ENCODE results near the gene KLF14.
"Not testable (repeated sequence)": the region's sequence is repeated elsewhere in the genome, so short reads cannot be mapped to it uniquely, and the experiment has no call there.

The KLF14 gene

DNA sequence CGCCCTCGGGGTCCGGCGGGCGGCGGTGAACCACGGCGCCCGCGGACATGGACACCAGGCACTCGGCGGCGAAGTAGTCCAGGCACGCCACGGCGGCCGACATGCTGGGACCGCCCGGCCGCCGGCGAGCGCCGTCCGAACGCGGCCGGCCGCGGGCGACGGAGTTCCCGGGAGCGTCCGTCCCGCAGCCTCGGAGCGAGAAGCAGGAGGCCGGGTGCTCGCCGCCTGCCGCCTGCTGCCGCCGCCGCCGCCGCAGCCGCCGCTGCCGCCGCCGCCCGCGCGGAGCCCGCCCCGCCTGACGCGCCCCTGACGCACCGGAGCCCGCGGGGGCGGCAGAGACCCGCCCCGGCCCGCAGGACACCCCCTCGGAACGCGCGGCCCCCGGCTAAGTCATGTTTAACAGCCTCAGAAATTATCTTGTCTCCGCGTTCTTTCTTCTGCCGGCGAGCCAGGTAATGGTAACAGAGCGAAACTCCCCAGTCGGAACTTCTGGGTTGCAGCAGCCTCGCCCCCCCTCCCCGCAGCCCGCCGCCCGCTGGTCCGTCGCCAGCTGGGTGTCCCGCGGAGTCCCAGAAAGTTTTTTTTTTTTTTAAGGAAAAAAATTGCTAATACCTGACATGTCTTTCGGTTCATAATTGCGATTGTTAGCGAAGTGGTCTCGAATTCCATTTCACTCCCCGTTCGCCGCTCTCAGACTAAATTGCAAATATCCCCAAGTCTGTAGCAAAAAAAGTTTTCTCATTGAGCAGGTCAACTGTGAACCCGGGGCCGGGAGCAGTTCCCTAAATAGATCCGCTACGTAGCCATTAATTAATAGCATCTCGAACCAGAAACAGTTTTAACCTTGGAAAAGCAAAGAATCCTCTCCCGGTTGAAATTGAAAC lies at the start of gene KLF14:
KLF14 (minus strand) TSS at position 277 of the 884 bp plus-strand sequence; CDS start at position 103, 174 bp downstream.
- no peak for DNase-seq

- no peak for DNase-seq
Observed at GRCh38 chr7:130781346-130781745, 47.3 kb upstream of the KLF14 start.

DNA sequence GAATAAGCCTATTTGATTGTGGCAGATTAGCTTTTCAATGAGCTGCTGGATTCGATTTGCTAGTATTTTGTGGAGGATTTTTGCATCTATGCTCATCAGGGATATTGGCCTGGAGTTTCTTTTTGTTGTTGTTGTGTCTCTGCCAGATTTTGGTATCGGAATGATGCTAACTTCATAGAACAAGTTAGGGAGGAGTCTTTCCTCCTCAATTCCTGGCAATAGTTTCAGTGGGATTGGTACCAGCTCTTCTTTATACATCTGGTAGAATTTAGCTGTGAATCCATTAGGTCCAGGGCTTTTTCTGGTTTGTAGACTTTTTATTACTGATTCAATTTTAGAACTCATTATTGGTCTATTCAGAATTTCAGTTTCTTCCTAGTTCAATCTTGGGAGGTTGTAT lies 43.4 kb upstream of the KLF14 start:
- no peak for DNase-seq

DNA sequence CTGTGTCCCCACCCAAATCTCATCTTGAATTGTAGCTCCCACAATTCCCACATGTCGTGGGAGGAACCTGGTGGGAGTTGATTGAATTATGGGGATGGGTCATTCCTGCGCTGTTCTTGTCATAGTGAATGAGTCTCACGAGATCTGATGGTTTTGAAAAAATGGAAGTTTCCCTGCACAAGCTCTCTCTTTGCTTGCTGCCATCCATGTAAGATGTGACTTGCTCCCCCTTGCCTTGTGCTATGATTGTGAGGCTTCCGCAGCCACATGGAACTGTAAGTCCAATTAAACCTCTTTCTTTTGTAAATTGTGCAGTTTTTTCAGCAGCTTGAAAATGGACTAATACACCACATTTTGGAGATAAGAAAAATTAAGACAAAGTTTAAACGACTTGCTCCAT lies 38.4 kb upstream of the KLF14 start:
- not testable (repeated sequence) for DNase-seq

DNA sequence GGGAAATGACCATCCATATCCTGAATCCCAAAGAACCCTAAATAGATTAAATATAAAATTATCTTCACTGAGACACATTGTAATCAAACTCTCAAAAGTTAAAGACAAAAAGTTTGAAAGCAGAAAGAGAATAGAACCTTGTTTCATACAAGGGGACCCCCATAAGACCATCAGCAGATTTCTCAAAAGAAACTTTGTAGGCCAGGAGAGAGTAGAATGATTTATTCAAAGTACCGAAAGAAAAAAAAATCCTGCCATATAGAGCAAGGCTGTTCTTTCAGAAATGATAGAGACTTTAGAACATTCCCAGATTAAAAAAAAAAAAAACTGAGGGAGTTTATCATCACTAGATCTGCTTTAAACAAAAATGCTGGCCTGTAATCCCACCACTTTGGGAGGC lies 34.8 kb upstream of the KLF14 start:
- no peak for DNase-seq

GRCh38 chr7:130764569-130764968 lies 30.6 kb upstream of the KLF14 start:
- DNase-seq: not testable (repeated sequence)

- DNase-seq: peak in 1 of 56 donors; percentile 2
Observed at GRCh38 chr7:130758429-130759056, 24.5 kb upstream of the KLF14 start.

GRCh38 chr7:130756316-130756715 lies 22.3 kb upstream of the KLF14 start:
- no peak for DNase-seq

DNA sequence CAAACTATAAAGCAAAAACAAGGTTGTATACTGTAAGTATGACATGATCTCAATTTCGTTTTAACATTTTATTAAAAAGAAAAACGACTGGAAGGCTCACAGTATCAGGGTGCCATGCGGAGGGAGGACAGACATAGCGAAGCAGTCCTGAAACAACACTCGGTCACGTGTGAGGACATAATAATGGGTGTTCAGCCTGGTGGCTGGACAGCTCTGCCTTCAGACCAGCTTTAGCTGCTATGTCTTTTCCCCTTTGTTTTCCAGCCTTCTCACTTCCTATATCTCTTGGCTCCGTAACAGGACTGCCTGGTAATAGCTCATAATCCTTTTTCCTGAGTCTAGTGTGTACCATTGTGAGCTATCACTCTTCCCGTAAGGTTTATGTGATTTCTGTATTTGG lies 18.4 kb upstream of the KLF14 start:
- no peak for DNase-seq

- DNase-seq: no peak
Observed at GRCh38 chr7:130750755-130751154, 16.7 kb upstream of the KLF14 start.

- DNase-seq: no peak
Observed at GRCh38 chr7:130748531-130749389, 14.8 kb upstream of the KLF14 start.

GRCh38 chr7:130741331-130741995 lies 7.5 kb upstream of the KLF14 start:
- no peak for DNase-seq

- no peak for DNase-seq
Observed at GRCh38 chr7:130740606-130741005, 6.6 kb upstream of the KLF14 start.

DNA sequence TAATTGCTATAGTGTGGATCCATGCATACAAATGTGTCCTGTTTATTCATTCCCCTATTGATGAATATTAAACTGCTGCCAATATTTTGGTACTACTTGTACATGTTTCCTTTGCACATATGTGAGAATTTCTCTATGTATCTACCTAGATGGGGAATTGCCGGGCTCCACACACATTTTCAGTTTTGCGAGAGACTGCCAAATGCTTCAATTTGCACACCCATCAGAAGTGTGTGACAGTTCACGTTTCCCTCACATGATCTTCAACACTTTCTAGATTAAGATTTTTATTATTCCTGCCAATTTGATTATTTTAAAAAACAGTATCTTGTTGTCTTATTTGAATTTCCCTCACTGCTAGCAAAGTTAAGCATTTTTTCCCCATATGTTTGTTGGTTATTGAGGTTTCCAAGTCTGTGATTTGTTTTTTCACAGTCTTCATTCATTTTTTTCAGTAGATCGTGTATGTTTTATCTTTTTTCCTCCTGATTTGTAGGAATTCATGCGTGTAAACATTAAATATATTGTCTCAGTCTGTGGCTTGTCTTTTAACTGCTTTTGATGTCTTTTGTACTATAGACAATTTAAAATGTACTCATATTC lies 2.4 kb upstream of the KLF14 start:
- DNase-seq: no peak

- DNase-seq: no peak
Observed at GRCh38 chr7:130734815-130735716, 1.1 kb upstream of the KLF14 start.

GRCh38 chr7:130732980-130733930 lies 752 bp downstream of the KLF14 start:
- no peak for DNase-seq

GRCh38 chr7:130723784-130724183 lies 10.2 kb downstream of the KLF14 start:
- no peak for DNase-seq

DNA sequence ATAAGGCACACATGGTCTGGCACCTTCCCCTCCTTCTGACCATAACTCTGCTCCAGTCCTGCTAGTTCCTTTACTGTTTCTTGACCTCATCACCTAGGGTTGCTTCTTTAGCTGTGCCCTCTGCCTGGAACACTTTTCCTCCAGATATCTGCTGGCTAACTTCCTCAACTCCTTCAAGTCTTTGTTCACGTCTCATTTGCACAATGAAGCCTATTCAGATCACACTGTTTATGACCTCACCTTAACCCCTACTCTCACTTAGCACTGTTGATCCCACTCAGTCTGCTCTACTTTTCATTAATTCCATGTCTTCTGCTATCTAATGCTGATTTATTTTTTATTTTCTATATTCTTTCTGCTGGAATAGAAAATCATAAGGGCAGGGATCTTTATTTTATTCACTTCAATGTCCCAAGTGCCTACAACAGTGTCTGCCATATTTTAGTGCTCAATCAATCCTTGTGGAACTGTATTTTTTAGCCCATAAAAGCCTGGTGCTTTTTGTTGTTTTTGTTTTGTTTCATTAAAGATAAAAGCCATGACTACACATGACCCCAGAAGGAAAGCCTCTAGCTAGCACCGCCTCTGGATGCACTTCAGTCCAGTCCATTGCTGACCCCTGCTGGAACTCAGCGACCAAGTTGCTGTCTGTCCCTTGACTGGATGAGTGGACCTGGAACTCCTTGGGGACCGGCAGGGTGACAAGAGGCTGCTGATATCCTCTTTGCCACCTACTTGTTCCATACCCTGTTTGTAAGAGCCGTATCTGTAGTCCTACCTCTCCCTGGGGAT lies 12.3 kb downstream of the KLF14 start:
- DNase-seq: peak in 46 of 56 donors; percentile 1 to 85 (median 36)

Data from amygdala (tissue), 56 donors.